ENCODE measurements around the gene KLHL42.
"Not testable (repeated sequence)": the region's sequence is repeated elsewhere in the genome, so short reads cannot be mapped to it uniquely, and the experiment has no call there.

The KLHL42 gene

DNA sequence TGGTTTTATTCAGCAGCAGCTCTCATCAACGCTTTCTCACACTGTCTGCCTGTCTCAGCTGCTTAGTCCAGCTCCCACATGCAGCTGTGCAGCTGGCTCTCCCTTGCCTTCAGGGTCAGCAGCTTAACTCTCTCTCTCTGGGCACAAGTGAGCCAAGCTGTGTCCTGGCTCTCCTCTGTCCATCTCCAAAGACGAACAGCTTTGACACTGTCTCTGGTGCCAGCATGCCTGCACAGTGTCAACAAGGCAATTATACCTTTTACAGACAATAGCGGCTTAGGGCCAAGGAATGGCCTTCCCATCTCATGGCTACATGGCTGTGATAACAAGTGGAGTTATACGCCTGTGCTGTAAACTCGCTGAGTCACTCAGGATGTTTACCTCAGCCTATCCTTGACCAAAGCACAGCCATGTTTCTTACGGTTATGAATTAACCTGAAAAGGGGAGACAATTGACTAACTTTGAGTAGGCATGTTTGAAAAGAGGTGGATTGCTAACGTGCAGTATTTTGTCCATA lies 38.4 kb downstream of the KLHL42 start:
- no peak for FAIRE-seq

DNA sequence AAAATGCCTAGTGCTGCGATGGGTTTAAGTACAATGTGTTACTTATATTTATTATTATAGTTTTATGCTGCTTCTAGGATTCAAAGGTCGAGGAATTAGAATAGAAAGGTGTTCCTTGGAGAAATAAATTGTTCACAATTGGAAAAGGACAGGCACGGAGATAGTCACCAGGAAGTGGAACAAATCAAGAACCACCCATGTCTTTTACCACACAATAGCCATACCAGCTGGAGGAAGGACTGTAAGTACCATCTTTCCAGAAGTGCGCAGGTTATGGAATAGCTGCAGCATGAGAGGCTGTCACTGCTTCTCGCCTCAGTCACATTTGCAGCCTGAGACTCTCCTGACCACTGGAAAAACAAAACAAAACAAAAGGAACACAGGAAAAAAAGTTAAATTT lies 40.5 kb downstream of the KLHL42 start:
- no peak for FAIRE-seq

DNA sequence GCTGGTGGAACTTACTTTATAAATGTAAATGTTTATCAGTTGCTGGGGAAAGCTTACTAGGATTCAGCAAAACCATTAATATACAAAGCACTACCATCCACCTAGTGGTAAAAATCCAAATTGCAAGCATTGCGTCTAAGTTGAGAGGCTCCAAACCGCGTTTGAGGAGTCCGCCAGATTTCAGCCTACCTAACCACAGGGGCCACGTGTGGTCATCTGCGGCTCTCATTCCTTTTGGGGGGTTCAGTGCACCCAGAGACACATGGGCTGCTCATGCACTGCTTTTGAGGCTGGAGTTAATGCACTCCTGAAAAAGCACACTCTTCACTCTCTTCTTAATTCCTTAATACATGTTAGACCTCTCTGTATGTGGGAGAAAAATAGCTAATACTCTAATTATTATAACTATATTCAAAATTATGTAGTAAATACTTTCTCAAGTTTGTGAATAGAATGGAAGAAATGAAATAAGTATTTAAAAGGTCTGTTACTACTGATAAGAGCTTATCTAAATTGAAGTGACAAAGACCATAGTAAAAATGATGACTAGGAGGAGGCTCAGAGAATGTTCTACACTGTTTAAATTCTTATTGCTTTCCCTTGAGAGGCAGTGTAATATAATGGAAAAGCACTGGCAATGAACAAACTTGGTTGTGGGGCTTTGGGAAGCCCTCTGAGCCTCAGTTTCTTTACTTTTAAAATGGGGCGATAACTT lies 41.4 kb downstream of the KLHL42 start:
- peak; percentile 80 for FAIRE-seq

DNA sequence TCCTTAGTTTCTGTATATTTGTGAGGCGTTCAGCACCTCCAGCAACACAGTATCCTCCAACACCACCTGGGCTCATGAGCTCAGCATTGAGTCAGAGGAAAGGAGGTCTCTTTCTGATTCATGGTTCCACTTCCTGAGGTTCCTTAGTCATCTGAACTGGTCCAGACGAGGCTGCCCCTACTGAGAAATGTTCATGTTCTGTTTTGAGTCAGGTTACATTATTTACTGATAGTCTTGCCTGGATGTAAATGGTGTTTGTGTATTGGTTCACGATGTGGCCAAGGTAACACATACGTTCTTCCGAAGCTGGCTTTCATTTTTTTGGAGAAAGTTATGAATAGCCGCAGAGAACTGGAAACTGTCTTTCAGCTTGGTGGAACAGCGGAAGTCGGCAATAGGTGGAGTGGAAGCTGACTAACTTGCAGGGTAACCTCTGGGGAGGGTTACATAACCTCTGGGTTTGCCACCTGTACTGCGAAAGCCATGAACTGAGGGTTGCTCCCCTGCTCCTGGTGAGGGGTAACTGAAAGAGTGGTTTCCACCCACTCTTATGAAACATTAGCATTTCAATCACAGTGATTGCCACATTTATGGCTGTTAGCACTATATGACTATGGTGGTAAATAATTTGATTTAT lies 42.2 kb downstream of the KLHL42 start:
- no peak for FAIRE-seq

DNA sequence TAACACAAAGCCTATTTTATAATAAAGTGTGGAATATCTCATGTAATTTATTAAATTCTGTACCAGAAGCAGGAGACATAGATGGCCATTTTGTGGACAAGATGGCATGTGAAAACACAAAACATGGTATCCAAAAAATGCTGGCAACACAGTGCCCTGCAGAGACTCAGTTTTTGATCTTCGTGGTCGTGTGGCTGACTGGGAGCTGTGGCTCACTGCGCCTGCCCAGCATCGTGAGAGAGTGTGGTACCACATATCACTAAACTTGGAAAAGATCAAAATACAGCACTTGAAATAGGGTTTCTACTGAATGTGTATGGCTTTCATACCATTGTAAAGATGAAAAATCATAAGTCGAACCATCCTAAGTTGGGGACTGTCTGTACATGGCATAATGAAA lies 43.0 kb downstream of the KLHL42 start:
- no peak for FAIRE-seq

DNA sequence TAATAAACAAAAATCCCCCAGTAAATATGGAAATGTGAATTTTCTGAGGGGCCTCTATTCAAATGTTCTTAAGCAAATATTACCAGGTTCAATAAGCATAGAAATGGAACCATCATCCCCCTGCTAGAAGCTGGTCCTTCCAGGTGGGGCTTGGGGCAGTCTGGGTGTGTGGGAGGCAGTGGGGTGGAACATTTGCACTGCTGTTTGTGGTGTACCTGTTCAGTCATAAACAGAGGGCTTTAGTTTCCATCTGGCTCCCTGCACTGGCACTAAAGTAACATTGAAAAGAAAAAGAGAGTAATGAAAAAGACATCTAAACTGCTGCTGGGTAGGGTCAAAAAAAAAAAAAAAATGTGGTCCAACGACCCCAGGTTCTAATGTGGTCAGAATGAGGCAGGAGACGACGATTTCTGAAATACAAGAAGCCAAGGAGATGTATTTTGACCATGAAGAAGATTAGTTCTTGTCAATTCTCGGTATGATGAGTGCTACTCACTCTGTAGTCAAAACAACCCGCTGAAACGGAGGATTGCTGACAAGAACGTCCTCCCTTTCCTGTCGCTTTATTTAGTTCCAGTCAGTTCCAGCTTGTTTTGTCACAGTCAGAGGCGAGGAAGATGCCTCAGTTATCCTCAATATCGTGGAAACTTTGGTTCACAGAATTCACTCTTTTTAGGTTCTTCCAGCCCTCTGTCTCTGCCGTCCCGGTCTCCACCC lies 44.3 kb downstream of the KLHL42 start:
- FAIRE-seq: no peak

DNA sequence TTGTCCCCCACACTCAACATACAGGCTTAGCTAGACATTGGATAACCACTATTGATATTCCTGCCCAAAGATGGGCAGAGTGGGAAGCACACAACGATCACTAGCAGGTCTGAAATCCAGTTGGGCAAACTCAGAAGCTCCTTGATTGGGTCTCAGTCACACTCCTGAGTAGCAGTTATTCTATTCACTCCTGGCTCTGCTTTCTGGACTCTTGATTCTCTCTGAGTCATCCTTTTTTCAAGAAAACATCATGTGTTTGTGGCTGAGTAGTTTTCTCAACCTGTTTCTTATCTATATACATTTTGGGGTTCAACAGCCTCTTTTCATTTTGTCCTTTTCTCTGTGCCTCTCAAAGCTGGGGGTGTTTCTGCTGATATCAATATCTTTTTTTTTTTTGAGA lies 46.0 kb downstream of the KLHL42 start:
- FAIRE-seq: no peak

DNA sequence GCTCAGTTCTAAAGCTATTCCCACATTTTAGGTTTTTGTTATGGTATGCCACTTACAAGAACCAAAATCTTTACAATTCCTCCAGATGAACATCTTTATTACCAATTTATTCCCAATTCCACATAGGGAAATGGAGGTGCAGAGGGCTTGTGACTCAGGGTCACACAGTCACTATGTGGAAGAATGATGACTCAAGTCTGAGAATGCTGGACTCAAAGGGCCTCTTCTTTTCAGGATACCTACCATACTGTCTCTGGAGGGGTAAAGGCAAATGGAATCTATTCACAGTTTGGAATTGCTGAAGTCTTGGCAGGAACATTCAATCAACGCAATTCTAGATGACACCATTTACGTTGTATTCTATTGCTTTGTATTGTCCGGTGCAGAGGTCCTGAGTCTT lies 48.2 kb downstream of the KLHL42 start:
- FAIRE-seq: no peak

DNA sequence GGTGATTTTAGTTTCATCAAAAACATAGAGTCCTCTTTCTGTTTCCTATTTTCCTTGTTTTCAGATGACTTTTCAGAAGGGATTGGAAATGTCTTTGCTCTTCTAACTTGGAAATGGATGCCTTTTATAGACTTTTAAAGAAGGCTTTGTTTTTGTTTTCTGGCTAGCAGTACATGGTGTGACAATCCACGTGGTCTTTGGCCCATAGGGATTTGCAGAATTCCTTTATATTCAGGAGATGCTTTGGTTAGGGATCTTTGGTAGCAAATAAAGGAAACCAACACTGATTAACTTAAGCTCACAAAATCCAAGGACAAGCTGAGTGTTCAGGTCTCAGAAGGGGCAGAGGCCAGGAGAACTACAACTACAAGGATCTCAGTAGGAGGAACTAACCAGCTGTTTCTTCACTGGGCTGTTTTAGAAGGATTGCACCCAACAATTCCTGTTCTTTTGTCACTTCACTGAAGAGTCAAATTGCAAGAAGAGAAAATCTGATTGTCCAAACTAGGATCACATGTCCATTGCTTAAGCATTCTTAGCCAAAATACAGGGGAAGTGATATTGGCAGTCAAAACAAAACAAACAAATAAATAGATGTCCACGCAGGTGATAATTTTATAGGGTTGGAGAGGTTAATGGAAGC lies 58.6 kb downstream of the KLHL42 start:
- FAIRE-seq: no peak

DNA sequence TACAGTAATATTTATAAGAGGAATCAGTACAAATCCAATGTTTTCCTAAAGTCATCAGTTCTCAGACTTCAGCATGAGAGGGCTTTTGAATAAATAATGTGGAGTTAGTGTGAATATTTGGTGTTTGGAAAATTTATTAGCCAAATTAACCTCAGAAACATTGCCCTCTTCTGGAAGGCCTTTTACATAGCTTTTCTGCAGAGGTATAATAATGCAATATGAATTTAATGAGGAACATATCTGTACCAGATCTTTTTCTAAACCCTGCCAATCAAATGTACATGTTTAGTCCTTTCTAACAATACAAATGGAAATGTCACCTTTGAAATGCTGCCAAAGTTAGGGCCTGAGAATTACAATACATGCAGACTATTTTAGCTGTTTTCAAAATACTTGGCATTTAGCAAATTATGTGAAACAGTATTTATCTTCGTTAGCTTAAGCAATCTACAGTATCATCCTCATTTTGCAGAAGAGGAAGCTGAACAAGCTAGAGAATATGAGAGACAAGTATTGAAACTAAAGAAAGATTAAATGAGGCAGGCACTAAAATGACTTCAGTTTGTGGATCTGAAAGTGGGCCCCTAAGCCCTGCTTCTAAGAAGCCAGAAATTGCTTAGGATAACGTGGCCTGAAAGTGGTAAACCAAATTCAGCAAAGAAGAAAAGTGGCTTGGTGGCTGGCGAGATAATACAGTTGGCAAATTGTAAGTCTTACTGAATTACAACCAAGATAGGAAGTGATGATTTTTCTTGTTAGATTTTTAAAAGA lies 60.4 kb downstream of the KLHL42 start:
- FAIRE-seq: no peak

DNA sequence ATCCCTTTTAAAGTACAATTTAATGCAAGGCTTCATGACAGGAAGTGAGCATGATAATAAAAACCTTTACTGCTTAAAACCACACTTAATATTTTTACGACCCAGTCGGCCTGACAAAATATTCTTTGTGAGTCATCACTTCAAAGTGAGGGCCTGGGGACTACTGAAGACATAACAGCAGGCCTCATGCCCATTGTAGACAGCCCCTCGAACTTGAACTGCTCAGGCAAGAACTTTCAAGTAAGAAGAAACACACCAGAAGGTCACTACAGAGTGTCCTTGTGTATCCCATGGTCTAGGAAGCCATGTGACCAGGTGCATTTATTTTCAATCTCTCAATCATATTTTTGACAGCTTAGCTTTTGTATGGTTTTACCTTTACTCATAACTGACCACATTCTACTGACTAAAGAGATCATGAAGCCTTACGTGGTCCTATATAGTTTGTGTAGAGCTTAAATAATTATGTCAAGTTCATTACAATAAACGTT lies 61.4 kb downstream of the KLHL42 start:
- no peak for FAIRE-seq

DNA sequence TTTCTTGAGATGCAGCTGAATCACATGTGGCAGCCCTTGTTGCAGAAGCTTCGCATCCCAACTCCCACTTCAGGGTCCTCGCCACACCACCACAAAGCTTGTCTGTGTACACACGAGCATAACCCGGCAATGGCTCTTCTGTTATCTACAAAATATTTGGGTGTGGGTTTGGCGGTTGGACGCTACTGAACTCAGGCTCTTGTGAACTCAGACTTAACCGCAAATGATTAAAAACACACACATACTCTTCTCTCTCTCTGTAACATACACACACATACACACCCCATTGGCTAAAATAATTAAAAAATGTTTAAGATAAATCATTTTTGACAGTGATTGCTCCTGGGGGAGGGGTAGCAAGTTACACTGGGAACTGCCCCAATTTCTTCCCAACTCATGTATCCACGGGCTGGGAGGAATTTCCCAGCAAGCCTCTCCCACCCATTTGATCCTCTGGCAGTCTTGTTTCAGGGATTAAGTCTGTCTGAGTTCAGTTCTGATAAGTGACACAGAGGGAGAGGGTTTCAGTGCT lies 63.7 kb downstream of the KLHL42 start:
- no peak for FAIRE-seq

DNA sequence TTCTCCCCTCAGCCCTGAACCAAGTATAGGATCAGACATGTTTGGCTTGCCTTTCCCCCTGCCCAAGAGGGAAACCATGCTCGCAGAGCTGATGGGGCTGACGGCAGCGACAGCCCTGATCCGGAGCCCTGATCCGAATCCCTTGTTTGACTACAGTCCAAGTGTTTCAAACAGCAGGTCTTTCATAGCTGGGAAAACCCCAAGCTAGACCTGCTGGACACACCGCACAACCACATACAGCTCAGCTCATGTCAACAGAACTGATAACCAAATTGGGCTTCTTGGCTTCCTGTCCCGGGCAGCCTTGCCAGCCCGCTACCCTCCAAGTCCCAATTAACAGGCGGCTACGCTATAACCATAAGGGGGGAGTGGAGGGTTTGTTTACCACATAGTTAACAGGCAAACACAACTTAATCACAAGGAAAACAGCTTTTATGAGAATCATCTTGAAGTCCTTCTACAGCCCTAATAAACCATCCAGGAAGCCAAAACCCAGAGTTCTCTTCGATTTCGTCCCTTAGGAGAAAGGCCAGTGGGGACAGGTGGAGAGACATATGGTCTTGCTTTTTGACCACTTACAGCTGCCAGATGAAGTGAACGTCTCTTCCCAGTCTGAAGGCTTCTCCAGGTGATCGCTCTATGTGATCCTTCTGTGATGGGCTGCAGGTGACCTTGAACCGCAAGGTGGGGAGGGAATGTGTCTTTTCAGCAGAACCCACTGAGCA lies 64.5 kb downstream of the KLHL42 start:
- FAIRE-seq: no peak

DNA sequence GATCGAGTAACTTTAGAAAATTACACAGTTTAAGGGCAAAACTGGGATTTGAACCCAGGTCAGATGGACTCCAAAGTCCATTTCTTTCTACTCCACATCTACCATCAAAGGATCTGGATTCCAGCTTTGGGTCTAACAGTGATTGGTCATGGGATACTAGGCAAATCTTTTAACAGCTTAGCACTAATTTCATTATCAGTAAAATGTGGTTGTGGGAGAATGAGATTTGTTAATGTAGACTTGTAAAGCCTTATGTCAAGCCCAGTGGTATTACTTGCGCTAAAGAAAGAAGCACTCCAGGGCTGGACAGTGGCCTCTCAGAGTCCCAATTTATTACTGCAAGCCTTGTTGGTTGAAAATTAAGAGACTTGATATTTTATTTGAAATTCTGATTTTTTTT lies 65.2 kb downstream of the KLHL42 start:
- no peak for FAIRE-seq

DNA sequence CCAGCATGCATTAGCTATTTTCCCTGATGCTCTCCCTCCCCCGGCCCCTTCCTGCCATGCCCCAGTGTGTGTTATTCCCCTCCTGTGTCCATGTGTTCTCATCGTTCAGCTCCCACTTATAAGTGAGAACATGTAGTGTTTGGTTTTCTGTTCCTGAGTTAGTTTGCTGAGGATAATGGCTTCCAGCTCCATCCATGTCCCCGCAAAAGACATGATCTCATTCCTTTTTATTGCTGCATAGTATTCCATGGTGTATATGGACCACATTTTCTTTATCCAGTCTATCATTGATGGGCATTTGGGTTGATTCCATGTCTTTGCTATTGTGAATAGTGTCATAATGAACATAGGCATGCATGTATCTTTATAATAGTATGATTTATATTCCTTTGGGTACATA lies 65.7 kb downstream of the KLHL42 start:
- not testable (repeated sequence) for FAIRE-seq

DNA sequence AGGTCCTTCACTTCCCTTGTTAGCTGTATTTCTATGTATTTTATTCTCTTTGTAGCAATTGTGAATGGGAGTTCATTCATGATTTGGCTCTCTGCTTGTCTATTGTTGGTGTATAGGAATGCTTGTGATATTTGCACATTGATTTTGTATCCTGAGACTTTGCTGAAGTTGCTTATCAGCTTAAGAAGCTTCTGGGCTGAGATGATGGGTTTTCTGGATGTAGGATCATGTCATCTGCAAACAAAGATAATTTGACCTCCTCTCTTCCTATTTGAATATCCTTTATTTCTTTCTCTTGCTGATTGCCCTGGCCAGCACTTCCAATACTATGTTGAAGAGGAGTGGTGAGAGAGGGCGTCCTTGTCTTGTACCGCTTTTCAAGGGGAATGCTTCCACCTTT lies 67.3 kb downstream of the KLHL42 start:
- not testable (repeated sequence) for FAIRE-seq

DNA sequence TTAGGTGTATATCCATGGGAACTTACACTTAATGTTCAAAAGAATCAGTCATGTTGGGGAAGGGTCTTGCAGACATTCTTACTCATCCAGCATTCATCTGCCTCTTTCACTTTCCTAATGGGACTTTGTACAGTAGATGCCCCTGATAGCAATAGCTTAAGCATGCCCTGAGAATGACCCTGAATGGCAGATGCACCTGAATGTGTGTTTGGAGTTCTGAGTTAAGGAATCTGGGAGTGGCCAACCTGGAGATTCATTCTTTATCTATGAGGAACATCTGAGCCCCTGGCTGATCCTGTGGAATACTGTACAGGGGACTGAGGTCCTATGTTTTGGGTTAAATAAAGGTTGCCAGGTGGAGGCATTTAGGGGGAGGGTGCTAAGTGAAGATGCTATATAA lies 71.3 kb downstream of the KLHL42 start:
- FAIRE-seq: no peak

DNA sequence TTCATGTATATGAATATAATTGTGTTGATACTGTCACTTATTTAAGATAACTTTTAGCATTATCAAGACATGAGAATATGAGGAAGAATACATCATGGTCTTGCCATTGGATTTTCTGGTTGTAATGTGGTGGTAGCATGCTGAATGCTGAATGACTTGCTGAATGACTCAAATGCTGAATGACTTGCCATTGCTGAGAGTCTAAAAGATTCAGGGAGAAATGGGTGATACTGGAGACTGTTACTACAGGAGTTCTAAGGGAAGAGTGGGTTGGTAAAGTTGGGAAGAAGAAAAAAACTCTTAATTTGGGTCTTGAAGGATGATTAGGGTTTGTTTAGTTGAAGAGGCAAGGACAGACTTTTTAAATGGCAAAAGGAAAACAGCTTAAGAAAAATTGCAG lies 72.1 kb downstream of the KLHL42 start:
- FAIRE-seq: no peak

Data from A204.1 (cell line).